AG08396 (cell line): ENCODE measurements around the gene GSTP1.

Source experiments
- DNase-seq: peaks from one replicate; pipeline ENCODE4 v3.0.0; 2012; ENCODE audit warnings: low spot score, mixed read lengths

GSTP1 gene

GRCh38 chr11:67630228-67630942 lies 46.8 kb downstream of the GSTP1 start:
- DNase-seq, result peak; percentile 100

DNA sequence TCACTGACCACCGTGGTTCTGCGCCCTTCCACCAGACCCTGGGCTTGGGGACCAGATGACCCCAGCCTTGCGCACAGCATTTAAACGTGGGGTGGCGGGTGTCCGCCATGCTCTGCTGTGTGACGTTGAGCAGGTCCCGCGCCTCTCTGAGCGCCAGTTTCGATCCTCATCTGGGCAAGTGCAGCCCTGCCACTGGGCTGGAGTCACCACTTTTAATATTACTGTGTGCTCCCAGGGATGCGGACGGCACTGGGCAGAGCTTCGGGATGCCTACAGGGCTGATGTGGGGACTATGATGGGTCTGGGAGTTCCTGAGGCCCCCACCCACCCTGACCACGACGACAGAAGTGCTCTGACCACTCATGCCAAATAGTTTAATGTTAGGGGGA lies 47.3 kb downstream of the GSTP1 start:
- DNase-seq, result no peak

DNA sequence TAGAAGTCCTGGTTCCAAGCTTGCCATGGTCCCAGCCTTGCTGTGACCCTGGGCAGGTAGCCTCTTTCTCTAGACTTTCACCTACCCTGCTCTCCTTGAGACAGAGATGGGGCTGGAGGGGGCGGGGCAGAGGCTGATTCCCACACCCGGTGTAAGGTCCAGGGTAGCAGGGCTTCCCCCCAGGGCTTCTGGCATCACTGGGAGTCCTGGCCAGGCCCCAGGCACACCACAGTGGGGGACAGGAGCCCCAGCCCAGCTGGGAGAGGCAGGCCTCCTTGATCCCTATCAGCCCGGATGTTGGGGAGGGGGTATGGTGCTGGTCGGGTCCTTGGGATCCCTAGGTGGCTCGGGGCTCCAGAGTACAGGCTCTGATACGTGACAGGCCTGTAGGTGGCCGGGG lies 47.8 kb downstream of the GSTP1 start:
- DNase-seq, result no peak

DNA sequence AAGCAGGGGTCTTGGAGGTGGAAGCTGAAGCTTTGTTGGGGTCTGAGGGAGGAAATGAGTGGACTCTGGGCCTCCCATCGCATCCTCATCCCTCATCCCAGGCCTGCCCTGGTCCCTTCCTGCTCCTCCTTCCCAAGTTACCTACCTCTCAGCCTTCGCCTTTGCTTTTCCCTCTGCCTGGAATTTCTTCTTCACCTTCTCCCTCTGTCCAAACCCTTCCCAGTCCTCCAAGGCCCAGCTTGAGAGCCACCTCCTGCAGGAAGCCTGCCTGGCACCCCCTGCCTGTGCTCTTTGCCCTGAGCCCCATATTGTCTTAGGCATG lies 48.2 kb downstream of the GSTP1 start:
- DNase-seq, result no peak

- DNase-seq, result no peak
Measured at GRCh38 chr11:67632175-67632981, 48.8 kb downstream of the GSTP1 start.

- no peak for DNase-seq
Measured at GRCh38 chr11:67632982-67633755, 49.6 kb downstream of the GSTP1 start.

- DNase-seq, result no peak
Measured at GRCh38 chr11:67633758-67634365, 50.2 kb downstream of the GSTP1 start.

DNA sequence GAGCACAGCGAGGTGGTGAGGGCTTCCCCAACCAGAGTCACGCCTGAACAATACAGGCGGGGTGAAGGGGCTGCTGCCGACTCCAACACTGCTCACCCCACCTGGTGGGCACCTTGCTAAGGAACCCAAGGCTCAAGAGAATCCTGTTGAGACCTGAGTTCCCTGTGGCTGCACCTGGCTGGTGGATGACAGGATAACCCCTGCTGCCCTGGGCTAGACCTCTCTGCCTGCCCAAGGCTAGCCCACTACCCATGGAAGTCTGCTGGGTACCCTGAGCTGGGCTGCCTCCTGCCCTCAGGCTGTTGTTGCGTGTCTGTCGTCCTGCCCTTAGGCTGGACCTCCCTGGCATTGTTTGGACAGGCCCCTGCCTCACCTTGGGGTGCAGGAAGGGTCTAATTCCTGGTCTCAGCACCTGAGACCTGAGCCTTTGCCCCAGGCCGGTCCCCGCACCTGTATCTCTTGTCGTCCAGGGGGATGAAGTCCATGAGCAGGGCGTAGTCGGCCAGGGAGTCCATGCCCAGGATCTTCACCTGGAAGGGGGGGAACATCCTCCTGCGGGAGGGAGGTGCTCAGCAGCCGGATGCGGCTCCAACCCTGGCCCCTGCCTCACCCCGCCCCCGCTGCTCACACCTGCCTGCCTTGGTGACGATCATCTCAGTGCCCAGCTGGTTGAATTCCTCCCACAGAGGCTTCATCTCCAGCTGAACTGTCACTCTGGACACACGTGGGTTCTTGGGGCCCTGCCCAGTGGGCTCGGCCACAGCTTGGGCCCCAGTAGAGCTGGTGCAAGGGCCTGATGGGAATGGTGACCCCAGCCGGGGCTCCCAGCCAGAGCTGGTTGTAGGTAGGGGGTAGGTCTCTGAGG lies 51.0 kb downstream of the GSTP1 start:
- DNase-seq, result no peak

DNA sequence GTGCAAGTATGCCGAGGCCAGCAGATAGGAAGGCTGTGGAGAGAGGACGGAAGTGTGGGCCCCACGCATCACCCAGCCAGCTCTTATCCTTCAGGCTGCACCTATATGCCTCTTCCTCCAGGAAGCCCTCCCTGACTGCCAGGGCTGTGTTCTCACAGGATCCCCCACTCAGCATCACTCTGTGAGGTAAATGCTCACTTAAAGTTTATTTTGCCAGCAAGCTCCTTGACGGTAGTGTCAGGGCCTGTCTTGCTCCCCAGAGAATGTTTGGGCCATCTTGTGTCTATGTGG lies 51.6 kb downstream of the GSTP1 start:
- no peak for DNase-seq
